Activated CD8-positive, alpha-beta memory T cell treated with anti-CD3 and anti-CD28 coated beads, Interleukin-2, amount 50 U/mL, for 48 hours (primary cell): ENCODE results near the gene TMEM8B.

Experiments
- DNase-seq: peaks from one replicate; pipeline ENCODE4 v3.0.0-alpha.2; 2020

The TMEM8B gene, protein sequence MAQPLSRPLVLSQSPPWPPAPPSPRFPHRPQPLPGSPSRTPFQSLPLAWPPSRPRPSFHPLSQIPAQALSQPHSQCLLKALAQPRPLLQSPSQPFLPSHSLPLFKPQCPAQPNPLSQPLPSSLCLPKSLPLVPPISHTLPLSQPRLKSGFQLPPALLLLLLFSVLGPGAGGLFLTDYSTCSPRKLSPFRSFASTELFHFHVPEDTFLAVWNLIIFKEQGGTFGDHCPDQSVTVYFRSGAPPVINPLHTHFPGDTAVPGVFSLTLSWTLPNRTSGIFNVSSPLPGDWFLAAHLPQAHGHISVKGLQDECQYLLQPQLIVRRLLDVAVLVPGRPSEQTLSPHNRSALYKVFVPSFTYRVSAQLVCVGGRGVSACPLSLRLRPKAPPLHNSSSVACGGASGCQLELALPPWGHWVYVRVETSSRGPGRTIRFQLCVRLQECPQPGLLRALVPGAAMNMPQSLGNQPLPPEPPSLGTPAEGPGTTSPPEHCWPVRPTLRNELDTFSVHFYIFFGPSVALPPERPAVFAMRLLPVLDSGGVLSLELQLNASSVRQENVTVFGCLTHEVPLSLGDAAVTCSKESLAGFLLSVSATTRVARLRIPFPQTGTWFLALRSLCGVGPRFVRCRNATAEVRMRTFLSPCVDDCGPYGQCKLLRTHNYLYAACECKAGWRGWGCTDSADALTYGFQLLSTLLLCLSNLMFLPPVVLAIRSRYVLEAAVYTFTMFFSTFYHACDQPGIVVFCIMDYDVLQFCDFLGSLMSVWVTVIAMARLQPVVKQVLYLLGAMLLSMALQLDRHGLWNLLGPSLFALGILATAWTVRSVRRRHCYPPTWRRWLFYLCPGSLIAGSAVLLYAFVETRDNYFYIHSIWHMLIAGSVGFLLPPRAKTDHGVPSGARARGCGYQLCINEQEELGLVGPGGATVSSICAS

DNA sequence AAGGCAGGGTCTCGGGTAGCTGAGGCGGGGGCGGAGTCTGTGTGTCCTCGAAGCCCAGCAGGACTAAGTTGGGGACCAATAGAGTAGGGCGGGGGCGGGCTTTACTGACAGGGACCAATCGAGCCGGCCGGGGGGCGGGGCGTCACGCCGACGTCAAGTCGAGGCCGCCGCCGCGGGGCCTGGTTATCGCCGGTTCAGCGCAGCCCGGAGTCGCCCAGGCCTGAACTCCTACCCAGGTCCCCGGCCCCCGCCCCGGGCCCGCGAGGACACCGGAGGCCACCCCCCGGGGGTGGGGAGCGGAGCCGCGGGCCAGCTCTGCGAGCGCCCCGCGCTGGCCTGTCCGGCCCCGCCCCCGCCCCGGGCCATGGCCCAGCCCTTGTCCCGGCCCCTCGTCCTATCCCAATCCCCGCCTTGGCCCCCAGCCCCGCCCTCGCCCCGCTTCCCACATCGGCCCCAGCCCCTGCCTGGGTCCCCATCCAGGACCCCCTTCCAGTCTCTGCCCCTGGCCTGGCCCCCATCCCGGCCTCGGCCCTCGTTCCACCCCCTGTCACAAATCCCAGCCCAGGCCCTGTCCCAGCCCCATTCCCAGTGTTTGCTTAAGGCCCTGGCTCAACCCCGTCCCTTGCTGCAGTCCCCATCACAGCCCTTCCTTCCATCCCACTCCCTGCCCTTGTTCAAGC is at the start of gene TMEM8B:
TSS of gene TMEM8B (plus strand) at position 145 of the 680 bp plus-strand sequence. CDS start at position 365, 220 bp downstream.
- peak; percentile 96 for DNase-seq

DNA sequence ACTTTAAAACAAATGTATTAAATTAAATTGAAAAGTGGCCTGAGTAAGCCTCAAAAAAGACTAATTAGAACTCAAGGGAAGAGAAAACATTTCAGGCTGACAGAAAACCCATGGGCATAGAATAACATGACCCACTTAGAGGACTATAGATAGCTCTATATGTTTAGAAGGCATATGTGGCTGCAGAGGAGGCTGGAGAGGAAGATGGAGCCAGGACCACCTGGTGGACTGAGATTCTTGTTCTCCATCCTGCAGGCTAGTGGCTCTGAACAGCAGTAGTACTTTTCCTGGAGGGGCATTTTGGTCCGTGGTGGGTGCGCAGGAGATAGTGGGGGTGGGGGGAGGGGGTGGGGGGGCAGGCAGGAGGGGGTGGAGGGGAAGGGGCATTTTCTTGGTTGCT is 48.0 kb upstream of the TMEM8B start:
- DNase-seq: no peak

DNA sequence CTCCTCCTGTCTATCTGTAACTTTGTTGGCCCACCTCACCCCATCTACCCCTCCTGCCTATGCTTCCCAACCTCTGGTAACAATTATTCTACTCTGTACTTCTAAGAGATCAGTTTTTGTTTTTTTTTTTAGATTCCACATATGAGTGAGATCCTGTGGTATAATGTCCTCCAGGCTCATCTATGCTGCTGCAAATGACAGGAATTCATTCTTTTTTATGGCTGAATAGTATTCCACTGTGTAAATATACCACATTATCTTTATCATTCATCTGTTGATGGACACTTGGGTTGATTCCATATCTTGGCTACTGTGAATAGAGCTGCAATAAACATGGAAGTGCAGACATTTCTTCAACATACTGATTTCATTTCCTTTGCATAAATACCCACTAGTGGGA is 45.6 kb upstream of the TMEM8B start:
- DNase-seq: no peak

DNA sequence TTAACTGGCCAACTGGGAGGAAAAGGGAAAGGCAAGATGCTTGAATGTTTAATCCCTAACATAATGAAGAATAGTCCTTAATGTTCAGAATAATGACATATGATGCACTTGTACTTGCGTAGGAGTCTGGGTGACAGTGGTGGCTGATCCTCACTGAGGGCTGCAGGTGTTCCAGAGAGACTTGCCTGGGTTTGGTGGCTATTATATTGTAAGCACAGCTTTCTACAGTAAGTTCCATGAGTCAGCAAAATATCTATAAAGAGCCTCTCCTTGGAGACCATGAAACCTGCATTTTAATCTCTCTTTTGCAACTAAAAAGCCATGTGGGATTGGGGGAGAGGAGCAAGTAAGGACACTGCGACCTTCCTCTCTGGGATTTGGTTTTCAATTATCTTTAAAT is 39.5 kb upstream of the TMEM8B start:
- DNase-seq: no peak

DNA sequence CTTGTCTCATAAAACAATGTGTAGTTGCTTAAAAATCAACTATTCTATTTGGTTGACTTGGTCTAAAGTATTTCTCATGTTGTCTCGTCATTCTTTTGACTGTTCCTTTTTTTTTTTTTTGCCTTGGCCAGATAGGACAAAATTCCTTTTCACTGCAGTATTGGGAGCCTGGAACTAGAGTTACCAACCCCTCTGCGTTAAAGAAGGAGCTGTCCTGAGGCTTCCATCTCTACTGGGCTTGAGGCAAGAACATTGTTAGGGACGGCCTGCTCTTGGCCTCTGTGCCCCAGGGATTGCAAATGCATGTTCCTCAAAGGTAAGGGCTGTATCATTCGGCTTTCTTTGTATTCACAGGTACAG is 39.0 kb upstream of the TMEM8B start:
- DNase-seq: no peak

DNA sequence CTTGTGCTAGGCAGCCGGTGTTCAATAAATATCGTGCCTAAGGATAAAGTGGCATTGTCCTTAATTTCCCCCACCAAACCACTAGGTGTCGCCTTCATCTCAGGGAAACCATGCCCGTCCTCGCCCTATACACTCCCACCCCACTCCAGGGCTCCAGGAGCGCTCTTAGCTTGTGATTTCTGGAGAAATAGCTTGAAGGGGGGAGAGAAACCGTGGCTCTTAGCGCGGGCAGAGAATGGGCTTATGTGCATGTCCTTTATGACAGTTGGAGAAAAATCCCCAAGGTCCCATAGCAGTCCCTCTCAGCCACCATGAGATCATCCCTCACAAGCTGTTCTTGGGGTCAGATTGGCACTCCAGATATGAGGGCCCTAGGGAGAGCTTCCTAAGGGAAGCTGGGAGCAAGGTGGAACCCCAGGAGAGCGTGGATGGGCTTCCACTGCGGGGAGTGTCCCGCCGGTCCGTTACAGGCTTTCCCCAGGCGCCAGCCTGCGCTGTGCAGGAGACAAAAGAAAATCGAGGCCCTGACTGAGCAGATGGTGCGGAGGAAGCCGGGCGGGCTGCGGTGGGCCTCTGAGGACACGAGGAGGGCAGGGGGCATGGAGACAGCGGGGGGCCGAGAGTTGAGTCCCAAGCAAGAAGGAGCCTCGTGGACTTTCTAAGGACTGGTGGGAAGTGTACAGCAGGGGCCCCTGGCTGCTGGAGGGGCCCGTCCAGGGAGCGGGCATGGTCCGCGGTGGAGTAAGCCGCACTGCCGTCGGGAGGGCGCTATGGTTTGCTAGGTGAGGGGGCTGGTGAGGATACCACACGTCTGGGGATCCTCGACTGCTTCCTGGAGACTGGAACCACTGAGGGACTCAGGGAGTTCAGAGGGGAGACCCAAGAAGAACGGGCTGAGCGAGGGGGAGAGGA is 38.4 kb upstream of the TMEM8B start:
- DNase-seq: peak; percentile 67

DNA sequence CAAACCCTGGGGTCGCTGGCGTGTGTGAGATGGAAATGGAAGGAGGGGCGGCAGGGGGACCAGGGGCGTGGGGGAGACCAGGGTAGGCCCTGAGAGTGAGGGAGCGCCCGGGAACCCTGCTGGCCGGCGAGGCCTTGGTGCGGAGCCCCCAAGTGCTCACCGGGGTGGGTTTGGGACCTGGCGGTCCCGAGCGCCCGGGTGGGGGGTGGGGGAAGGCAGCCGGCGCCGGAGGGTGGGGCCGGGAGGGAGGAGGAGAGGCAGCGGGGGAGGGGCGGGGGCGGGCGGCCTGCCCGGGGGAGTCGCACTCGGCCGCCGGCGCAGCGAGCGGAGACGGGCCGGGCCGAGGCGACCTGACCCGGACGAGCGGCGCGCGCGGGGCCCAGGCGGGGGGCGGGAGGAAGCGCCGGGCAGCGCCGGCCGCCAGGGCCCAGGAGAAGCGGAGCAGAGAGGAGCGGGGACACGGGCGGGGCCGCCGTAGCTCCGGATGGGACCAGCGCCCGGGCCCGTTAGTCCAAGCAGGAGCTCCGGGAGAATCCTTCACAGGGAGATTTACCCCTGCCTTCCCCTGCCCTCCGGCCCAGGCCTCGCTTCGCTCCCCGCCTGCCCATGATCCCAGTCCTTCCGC is 37.6 kb upstream of the TMEM8B start, which contains the start of gene NPR2:
TSS of gene NPR2 (plus strand) at position 295 of the 625 bp plus-strand sequence. CDS start 818 bp downstream, outside the sequence.
- no peak for DNase-seq

DNA sequence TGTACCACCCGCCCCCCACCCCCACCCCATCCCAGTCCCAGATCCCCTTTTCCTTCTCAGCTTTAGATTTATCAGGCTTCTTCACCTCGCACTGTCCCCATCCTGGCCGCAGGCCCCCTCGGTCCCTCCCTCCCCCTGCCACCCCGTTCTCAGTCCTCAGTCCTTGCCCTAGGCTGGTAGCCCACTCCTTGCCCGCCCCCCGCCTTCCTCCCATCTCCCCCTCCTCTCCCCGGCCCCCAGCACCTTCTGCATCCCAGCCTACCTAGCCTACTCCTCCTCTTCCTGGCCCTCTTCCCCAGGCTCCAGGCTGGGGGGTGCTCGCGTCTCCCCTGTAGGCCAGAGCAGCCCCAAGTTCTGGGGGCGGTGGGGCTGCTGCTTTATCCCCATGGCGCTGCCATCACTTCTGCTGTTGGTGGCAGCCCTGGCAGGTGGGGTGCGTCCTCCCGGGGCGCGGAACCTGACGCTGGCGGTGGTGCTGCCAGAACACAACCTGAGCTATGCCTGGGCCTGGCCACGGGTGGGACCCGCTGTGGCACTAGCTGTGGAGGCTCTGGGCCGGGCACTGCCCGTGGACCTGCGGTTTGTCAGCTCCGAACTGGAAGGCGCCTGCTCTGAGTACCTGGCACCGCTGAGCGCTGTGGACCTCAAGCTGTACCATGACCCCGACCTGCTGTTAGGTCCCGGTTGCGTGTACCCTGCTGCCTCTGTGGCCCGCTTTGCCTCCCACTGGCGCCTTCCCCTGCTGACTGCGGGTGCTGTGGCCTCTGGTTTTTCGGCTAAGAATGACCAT is 36.8 kb upstream of the TMEM8B start:
- no peak for DNase-seq

DNA sequence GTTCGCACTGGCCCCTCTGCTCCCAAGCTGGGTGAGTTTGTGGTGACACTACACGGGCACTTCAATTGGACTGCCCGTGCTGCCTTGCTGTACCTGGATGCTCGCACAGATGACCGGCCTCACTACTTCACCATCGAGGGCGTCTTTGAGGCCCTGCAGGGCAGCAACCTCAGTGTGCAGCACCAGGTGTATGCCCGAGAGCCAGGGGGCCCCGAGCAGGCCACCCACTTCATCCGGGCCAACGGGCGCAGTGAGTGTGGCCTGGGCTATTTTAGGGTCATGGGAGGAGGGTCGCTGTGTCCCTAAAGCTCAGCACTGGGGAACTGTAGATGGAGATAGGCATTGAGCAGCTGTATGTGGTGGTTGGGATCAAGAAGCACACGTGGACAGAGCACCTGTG is 36.2 kb upstream of the TMEM8B start:
- DNase-seq: no peak

DNA sequence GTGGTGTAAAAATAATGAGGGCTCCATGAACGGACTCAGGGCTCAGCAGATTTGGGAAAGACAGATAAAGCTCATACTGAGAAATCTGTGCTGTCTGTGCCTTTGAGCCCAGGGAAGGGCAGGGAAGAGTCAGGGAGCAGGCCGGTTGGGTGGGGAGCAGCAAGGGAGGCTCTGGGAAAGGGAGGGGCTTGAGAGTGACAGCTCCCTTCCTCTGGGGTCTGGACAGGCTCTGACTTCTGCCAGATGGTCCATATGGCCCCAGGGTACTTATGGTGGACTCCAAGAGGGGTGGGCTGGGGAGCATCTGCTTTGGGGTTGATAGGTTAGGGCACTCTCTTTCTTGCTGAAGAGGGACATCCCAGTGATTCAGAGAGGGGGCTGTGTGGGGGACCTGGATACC is 35.6 kb upstream of the TMEM8B start:
- DNase-seq: no peak

DNA sequence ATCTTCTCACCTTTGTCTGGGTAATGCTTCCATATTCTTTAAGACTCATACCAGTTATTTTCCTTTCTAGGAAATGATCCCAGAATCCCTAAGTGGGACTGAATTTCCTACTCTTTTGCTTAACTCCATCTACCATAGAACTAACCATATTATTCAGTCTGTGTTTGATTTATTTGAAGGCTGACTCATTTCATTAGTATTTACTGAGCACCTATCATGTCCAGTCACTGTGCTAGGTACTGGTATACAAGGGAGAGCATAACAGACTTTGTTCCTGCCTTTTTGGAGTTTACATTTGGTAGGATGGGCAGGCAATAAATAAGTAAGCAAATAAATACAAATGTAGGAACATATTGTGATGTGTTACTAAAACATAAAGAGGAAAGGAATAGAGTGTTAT is 33.3 kb upstream of the TMEM8B start:
- no peak for DNase-seq

DNA sequence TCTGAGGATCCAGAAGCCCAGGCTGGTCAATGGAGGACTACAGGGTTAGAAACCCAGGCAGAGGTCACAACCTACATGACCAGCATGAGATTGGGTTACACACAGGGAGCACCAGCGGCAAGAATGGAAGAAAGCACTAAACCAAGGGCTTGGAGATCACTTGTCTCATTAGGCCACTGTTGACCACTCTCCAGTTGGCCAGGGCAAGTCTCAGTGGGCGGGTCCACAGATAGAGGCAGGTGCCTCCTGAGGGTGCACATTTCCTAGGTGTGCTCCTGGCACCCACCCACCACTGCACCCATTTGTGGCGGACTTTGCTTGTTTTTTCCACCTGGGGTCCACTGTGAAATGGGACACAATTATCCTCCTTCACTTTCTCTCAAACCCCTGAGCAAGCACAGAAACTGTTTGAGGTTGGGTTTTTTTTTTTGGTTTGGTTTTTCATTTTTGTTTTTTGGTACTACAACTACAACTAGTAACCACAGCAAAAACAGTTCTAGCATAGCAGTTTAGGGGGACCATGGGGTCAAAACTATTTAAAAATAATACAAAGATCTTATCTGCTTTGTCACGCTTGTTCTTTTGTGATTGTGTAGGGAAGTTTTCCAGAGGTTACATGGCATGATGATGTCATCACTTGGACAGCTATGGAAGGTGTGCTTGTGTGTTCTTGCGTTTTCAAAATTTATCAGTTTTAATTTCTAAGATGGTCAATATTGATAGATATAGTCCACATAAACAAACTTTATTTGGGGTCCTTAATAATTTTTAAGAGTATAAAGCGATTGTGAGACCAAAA is 31.5 kb upstream of the TMEM8B start:
- no peak for DNase-seq

DNA sequence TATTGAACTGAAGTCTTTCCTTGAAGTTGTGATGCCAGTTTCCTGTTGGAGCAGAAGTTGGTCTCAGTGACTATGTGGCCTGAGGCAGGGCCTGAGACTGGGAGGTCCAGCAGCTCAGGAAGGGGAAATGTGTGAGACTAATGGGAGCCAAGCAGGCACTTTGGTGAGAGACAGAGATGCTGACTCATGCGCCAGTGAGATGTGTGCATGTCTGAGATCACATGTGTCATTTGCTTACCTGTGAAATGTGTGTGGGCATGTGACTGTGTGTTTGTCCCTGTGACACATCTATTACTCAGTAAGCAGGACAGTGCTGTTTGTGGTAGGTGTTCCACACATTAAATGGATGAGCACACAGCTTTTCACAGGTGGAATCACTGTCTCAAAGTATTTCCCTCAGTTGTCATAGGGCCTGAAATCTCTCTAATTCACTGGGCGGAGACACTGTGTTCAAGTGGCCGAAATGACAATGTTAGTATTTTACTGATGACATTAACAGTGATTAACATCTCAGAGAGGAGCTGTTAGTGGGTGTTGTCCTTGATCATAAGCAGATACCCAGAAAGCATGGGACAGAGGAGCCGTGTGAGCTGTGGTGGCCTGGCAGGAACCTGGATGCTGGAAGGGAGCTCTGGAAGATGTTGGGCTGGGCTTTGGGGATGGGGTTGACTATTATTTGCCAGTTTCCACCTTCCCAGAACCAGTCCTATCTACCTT is 30.2 kb upstream of the TMEM8B start:
- no peak for DNase-seq

DNA sequence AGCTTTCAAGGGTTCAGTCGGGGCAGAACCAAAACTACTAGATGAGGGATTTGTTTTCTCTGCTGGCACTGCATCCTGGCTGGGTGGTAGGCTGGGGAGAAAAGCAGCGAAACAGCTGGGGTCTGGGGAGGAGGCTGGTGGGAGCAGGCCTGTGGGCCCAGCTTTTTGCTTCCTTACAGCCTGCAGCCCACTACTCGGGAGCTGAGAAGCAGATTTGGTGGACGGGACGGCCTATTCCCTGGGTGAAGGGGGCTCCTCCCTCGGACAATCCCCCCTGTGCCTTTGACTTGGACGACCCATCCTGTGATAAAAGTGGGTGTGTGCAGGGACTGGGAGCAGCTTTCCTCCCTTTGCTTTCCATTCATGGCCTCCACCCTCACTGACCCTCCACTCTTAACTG is 28.5 kb upstream of the TMEM8B start:
- no peak for DNase-seq

DNA sequence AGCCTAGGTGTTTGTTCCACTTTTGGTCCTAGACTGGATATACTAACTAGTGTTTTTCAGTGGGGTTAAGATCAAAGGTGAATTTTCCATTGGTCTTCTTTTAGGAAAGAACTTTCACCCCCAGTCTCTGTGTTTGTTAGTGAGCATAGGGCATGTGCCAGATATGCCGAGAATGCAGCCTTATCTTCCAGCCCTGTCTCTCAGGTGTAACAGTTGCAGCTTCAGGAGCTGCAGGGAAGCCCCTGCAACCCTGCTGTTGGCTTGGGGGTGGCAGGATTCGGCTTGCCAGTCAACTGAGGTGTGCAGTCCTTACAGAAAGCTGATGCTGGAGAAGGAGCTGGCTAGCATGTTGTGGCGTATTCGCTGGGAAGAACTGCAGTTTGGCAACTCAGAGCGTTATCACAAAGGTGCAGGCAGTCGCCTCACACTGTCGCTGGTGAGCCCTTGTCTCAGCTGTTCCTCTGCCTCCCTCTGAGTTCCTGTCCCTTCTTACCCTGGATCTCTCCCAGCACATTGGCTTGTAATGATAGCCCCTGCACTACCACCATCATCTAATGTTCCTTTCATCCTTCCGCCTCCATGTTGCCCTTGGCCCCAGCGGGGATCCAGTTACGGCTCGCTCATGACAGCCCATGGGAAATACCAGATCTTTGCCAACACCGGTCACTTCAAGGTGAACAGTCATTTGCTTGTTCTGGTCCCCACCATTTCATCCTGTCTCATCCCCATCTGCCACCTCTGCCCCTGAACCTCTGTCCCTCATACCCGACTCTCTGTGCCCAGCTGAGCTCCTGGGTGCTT is 27.5 kb upstream of the TMEM8B start:
- DNase-seq: no peak

DNA sequence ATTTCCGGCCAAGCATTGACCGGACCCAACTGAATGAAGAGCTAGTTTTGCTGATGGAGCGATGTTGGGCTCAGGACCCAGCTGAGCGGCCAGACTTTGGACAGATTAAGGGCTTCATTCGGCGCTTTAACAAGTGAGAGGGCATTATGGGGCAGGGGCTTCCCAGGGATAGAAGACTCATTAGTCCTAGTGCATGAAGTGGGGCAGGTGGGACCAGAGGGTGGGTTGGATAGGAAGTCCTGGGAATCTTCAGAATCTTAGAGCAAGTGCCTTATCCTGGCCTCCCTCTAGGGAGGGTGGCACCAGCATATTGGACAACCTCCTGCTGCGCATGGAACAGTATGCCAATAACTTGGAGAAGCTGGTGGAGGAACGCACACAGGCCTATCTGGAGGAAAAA is 22.9 kb upstream of the TMEM8B start:
- DNase-seq: no peak

DNA sequence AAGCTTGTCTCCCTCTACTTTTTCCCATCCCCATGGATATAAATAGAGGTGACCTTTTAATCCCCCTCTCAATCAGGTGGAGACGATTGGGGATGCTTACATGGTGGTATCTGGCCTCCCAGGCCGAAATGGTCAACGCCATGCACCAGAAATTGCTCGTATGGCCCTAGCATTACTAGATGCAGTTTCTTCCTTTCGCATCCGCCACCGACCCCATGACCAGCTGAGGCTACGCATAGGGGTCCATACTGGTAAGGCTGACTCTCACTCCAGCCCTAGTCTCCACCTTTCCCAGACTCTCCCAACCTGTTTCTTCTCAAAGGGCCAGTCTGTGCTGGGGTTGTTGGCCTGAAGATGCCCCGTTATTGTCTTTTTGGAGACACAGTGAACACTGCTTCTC is 20.6 kb upstream of the TMEM8B start:
- no peak for DNase-seq

DNA sequence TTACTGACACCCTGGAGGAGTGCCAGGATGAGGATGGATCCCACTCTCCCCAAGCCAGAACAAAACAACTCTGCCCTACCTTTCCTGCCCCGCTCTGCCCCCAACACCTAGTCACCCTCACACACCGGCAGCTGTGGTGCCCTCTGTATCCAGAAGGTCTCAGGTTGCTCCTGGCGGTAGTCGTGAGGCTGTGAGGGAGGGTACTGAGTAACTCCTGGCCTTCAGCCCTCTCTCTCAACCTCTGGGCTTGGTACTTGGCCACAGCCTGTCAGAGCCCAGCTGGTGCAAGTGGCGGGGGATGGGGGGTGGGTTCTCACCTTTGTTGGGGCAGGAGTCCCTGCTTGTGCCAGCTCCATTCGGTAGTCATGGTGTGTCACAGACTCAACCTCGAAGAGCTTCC is 18.9 kb upstream of the TMEM8B start:
- DNase-seq: no peak
